ENCODE measurements around the gene MAOA.

The MAOA gene

DNA sequence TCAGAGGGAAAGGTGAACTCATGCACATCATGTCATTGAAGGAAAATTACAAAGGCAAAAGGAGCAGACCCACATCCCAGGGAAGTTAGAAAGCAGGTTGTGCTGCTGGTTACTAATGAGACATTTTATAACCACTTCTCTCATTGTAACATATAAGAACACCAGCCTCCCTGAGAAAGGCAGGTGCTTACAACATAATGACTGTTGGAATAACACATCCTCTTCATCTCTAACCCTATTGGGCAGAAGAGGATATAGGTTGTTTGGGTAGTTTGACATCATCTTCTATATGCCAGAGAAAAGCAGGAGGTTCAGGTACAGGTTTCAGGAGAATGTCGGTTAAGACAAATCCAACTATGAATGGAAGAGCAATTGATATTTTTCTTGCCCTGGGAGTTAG, 77.6 kb downstream of the MAOA start:
- no peak for DNase-seq (ENCODE audit: low read depth, low spot score)
- Histone ChIP-seq H3K4me1 (ENCODE audit: control insufficient read depth, insufficient read depth, low read length) (no peaks in the 10 kb centered on the region), H3K4me3 (ENCODE audit: low read length) (no peak overlapping the region), H3K27me3 (ENCODE audit: control insufficient read depth, insufficient read depth, low read length) (no peaks in the 10 kb centered on the region), H3K9me3 (ENCODE audit: control insufficient read depth, insufficient read depth, low read length) (no peaks in the 10 kb centered on the region), H3K36me3 (ENCODE audit: control insufficient read depth, insufficient read depth, low read length) (no peaks in the 10 kb centered on the region), H3K27ac (ENCODE audit: low read length) (no peak overlapping the region)
- no CpG with 5 or more reads among the region's 1 CpG for WGBS (ENCODE audit: insufficient coverage, insufficient read length)

DNA sequence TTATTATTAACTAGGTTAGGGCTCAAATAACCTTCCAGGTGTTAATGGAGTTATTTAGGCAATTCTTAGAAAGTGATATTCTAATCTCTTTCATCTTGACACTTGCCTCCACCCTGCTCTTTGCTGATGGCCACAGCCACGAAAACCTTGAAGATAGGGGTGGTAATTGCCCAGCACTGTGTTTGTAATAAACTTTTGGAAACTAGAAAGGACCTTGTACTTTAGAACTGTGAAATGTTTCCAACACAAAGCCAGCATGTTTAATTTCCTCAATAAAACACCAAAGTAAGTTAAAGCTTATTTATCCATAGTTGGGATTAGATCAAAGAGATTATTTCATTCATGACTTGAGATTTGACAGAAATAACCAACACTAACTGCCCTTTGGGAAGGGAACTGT, 78.3 kb downstream of the MAOA start:
- H3K4me3 ChIP-seq (ENCODE audit: low read length): no peak overlapping the region
- DNase-seq (ENCODE audit: low read depth, low spot score): no peak
- no peak overlapping the region for H3K27ac ChIP-seq (ENCODE audit: low read length)
- H3K9me3 ChIP-seq (ENCODE audit: control insufficient read depth, insufficient read depth, low read length): no peaks in the 10 kb centered on the region
- no peaks in the 10 kb centered on the region for H3K36me3 ChIP-seq (ENCODE audit: control insufficient read depth, insufficient read depth, low read length)
- H3K4me1 ChIP-seq (ENCODE audit: control insufficient read depth, insufficient read depth, low read length): no peaks in the 10 kb centered on the region
- no CpG with 5 or more reads among the region's 1 CpG for WGBS (ENCODE audit: insufficient coverage, insufficient read length)
- no peaks in the 10 kb centered on the region for H3K27me3 ChIP-seq (ENCODE audit: control insufficient read depth, insufficient read depth, low read length)

DNA sequence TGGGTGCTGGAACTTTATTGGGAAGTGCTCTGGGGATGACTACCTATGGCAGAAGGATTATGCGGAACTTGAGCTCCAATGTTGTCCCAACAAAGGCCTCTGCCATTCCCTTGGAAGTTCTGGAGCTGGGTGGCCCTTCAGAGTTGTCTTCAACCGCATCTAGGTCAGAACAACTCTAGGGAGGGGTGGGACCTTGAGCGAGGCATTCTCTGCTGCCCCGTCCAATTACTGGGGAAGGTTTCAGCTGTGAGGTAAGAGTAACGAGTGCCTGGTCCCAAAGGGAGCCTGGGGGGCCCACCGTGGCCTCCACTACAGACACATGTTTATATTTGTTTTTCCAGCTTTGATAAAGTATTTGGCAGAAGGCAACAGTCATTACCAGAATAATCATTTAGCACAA, 79.4 kb downstream of the MAOA start:
- Histone ChIP-seq H3K9me3 (ENCODE audit: control insufficient read depth, insufficient read depth, low read length) (no peaks in the 10 kb centered on the region), H3K27ac (ENCODE audit: low read length) (no peak overlapping the region), H3K4me3 (ENCODE audit: low read length) (no peak overlapping the region), H3K4me1 (ENCODE audit: control insufficient read depth, insufficient read depth, low read length) (no peaks in the 10 kb centered on the region), H3K36me3 (ENCODE audit: control insufficient read depth, insufficient read depth, low read length) (no peaks in the 10 kb centered on the region), H3K27me3 (ENCODE audit: control insufficient read depth, insufficient read depth, low read length) (no peaks in the 10 kb centered on the region)
- no peak for DNase-seq (ENCODE audit: low read depth, low spot score)
- WGBS (ENCODE audit: insufficient coverage, insufficient read length): no CpG with 5 or more reads among the region's 6 CpGs

DNA sequence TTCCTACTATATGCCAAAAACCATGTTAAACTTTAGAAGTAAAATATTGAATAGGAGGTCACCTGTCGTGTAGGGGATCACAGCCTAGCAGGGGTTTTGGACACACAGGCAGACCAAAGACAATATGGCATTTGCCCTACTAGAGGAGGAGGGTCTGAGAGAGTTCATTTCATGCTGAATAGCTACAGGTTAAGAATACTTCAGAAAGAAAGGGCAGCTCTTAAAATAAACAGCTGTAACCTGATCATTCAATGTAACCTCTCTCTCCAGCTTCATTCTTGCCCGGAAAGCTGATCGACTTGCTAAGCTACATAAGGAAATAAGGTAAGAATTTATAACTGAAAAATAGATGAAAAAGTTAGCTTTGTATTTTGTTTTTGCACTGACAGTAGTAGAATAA, 79.9 kb downstream of the MAOA start:
- no peaks in the 10 kb centered on the region for H3K36me3 ChIP-seq (ENCODE audit: control insufficient read depth, insufficient read depth, low read length)
- WGBS (ENCODE audit: insufficient coverage, insufficient read length): no CpG with 5 or more reads among the region's 3 CpGs
- no peak overlapping the region for H3K27ac ChIP-seq (ENCODE audit: low read length)
- H3K9me3 ChIP-seq (ENCODE audit: control insufficient read depth, insufficient read depth, low read length): no peaks in the 10 kb centered on the region
- H3K4me3 ChIP-seq (ENCODE audit: low read length): no peak overlapping the region
- H3K4me1 ChIP-seq (ENCODE audit: control insufficient read depth, insufficient read depth, low read length): no peaks in the 10 kb centered on the region
- H3K27me3 ChIP-seq (ENCODE audit: control insufficient read depth, insufficient read depth, low read length): no peaks in the 10 kb centered on the region
- DNase-seq (ENCODE audit: low read depth, low spot score): no peak

DNA sequence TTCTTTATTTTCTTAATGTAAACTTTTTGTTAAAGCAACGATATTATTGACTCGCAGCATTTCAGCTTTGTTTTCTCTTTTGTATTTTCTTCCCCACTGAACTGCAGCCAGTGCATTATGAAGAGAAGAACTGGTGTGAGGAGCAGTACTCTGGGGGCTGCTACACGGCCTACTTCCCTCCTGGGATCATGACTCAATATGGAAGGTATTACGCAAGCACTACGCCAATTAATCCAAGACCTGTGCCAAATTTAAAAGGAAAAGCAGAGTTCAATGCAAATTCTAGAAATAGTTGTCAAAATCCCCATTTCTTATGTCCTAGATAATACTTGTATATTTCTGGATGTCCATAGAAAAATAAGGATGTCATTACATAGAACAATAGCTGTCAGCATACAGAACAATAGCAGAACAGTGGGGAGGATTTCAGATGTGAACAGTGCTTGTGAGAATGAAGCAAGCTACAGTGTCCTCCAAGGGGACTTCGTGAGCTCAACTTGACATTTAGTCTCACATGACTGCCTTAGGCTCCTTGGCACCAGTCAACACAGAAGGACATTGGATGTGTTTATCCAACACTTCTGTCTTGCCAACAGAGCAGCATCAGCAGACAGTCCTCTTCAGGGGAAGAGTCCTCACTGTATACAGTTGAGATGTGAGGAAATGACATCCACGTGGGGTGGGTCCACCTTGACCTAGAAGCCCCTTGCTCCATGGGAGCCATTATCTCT, 85.9 kb downstream of the MAOA start:
- Histone ChIP-seq H3K36me3 (ENCODE audit: control insufficient read depth, insufficient read depth, low read length) (no peaks in the 10 kb centered on the region), H3K9me3 (ENCODE audit: control insufficient read depth, insufficient read depth, low read length) (no peaks in the 10 kb centered on the region), H3K4me1 (ENCODE audit: control insufficient read depth, insufficient read depth, low read length) (no peaks in the 10 kb centered on the region), H3K27me3 (ENCODE audit: control insufficient read depth, insufficient read depth, low read length) (no peaks in the 10 kb centered on the region), H3K4me3 (ENCODE audit: low read length) (no peak overlapping the region), H3K27ac (ENCODE audit: low read length) (no peak overlapping the region)
- no CpG with 5 or more reads among the region's 7 CpGs for whole genome bisulfite sequencing (ENCODE audit: insufficient coverage, insufficient read length)
- no peak for DNase-seq (ENCODE audit: low read depth, low spot score)

DNA sequence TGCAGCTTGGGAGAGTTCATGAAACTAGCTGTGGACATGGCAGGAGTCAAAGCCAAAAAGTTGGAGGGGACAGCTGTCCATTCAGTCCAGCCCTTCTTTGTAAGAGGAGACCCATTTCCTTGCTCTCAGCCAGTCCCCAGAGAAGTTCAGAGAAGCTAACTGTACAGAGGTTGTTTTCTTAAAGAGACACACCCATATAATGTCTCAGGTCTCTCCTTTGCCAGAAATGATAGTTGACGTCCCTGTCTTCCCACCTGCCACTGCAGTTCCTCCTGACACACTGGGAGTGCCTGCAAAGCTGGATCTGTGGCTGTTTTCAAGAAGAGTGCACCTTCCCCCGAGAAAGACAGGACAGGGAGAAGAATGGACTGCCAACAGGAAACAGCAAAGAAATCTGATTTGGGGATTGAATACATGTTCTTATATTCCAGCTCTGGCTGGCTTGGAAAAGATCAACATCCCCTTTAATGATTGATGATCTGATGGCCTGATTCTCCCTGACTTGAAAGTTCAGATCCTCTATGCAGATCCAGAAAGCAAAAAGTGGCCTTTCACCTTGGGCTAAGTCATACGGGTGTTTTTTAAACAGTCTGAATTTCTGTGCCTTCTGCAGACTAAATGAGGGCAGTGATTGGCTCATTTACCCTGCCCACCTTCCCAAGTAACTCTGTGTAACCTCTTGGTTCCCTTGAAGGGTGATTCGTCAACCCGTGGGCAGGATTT, 87.2 kb downstream of the MAOA start:
- no CpG with 5 or more reads among the region's 5 CpGs for WGBS (ENCODE audit: insufficient coverage, insufficient read length)
- no peaks in the 10 kb centered on the region for H3K27me3 ChIP-seq (ENCODE audit: control insufficient read depth, insufficient read depth, low read length)
- H3K4me1 ChIP-seq (ENCODE audit: control insufficient read depth, insufficient read depth, low read length): no peaks in the 10 kb centered on the region
- H3K9me3 ChIP-seq (ENCODE audit: control insufficient read depth, insufficient read depth, low read length): no peaks in the 10 kb centered on the region
- no peak overlapping the region for H3K4me3 ChIP-seq (ENCODE audit: low read length)
- DNase-seq (ENCODE audit: low read depth, low spot score): no peak
- H3K36me3 ChIP-seq (ENCODE audit: control insufficient read depth, insufficient read depth, low read length): no peaks in the 10 kb centered on the region
- no peak overlapping the region for H3K27ac ChIP-seq (ENCODE audit: low read length)

DNA sequence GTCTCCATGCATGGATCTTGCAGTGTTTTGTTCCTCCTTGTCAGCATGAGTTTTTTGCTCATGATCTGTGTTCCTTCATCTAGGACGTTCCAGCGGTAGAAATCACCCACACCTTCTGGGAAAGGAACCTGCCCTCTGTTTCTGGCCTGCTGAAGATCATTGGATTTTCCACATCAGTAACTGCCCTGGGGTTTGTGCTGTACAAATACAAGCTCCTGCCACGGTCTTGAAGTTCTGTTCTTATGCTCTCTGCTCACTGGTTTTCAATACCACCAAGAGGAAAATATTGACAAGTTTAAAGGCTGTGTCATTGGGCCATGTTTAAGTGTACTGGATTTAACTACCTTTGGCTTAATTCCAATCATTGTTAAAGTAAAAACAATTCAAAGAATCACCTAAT, 88.2 kb downstream of the MAOA start:
- no peaks in the 10 kb centered on the region for H3K27me3 ChIP-seq (ENCODE audit: control insufficient read depth, insufficient read depth, low read length)
- no peaks in the 10 kb centered on the region for H3K36me3 ChIP-seq (ENCODE audit: control insufficient read depth, insufficient read depth, low read length)
- H3K4me3 ChIP-seq (ENCODE audit: low read length): no peak overlapping the region
- no peaks in the 10 kb centered on the region for H3K4me1 ChIP-seq (ENCODE audit: control insufficient read depth, insufficient read depth, low read length)
- WGBS (ENCODE audit: insufficient coverage, insufficient read length): no CpG with 5 or more reads among the region's 3 CpGs
- no peak for DNase-seq (ENCODE audit: low read depth, low spot score)
- H3K27ac ChIP-seq (ENCODE audit: low read length): no peak overlapping the region
- no peaks in the 10 kb centered on the region for H3K9me3 ChIP-seq (ENCODE audit: control insufficient read depth, insufficient read depth, low read length)

DNA sequence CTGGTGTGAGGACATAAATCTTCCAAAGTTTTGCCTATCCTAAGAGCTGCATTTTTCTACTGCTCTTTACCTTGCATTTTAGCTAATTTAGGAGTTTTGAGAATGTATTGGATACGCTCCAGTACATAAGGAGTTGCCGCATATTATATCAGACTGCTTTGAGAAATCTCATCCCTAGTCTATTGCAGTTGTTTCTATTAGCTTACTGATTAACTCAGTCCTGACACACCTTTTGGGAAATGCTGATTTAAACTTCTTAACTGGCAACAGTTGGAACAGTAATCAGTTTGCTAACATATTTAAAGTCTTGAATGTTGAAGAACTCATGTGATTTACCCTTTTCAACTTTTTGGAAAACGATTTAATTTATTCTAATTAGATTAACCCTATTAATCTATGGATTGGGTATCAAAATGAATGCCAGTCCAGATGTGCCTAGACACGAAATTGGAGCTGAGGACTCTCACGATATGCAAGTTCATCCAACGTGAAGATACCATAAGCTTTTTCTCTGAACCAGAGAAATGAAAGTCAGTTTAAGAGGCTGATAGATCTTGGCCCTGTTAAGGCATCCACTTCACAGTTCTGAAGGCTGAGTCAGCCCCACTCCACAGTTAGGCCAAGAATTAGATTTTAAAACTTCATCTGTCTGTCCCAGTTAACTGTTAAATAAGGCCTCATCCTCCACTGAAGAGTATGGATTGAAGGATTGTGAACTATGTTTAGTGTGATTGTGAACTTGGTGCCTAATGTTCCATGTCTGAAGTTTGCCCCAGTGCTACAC, 90.0 kb downstream of the MAOA start:
- H3K27me3 ChIP-seq (ENCODE audit: control insufficient read depth, insufficient read depth, low read length): no peaks in the 10 kb centered on the region
- no CpG with 5 or more reads among the region's 6 CpGs for WGBS (ENCODE audit: insufficient coverage, insufficient read length)

DNA sequence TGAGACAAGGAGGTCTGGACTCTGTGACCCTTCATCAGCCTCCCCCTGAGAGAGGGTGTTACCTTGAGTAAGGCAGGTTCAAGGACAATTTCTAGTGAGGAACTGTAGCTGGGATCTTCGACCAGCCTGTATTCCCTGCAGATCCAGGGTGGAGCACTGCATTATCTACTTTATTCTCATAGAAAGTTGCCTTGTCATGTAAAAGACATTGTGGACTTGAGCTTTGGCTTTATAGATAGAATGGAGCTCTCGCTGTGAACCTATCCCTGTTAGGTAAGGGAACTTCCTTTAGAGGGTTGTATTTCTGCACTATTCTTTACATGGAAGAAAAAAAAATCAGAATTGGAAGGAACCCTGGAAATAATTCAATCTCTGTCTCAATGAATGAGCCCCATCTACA, 91.4 kb downstream of the MAOA start:
- no peaks in the 10 kb centered on the region for H3K9me3 ChIP-seq (ENCODE audit: control insufficient read depth, insufficient read depth, low read length)
- no peak overlapping the region for H3K27ac ChIP-seq (ENCODE audit: low read length)
- H3K27me3 ChIP-seq (ENCODE audit: control insufficient read depth, insufficient read depth, low read length): no peaks in the 10 kb centered on the region
- no CpG with 5 or more reads among the region's 2 CpGs for WGBS (ENCODE audit: insufficient coverage, insufficient read length)
- DNase-seq (ENCODE audit: low read depth, low spot score): no peak
- H3K4me1 ChIP-seq (ENCODE audit: control insufficient read depth, insufficient read depth, low read length): no peaks in the 10 kb centered on the region
- no peak overlapping the region for H3K4me3 ChIP-seq (ENCODE audit: low read length)
- H3K36me3 ChIP-seq (ENCODE audit: control insufficient read depth, insufficient read depth, low read length): no peaks in the 10 kb centered on the region

More for the DNA sequence above, 90.0 kb downstream of the MAOA start:
- no peaks in the 10 kb centered on the region for H3K9me3 ChIP-seq (ENCODE audit: control insufficient read depth, insufficient read depth, low read length)
- DNase-seq (ENCODE audit: low read depth, low spot score): no peak
- no peak overlapping the region for H3K4me3 ChIP-seq (ENCODE audit: low read length)
- H3K27ac ChIP-seq (ENCODE audit: low read length): no peak overlapping the region
- H3K4me1 ChIP-seq (ENCODE audit: control insufficient read depth, insufficient read depth, low read length): no peaks in the 10 kb centered on the region
- no peaks in the 10 kb centered on the region for H3K36me3 ChIP-seq (ENCODE audit: control insufficient read depth, insufficient read depth, low read length)

DNA sequence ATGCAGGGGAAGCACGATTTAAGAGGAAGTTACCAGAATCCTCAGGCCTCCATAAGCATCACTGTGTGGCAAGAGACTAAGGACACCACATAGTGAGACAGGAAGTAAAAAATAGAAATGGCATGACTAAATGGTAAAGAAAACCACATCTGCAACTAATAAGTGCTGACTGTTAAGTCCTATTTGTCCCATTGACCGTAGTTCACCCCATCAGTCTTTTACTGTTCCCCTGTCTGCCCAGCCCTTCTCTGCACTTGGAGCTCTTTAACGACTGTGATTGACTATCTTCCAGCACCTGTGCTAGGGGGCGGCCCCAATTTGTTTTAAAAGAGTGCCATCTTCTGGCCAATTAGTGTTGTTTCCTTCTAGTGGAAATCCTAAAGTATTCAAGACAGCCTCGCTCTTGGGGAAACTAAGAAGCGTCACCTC, 94.2 kb downstream of the MAOA start:
- Histone ChIP-seq H3K4me3 (ENCODE audit: low read length) (no peak overlapping the region), H3K36me3 (ENCODE audit: control insufficient read depth, insufficient read depth, low read length) (no peaks in the 10 kb centered on the region), H3K4me1 (ENCODE audit: control insufficient read depth, insufficient read depth, low read length) (no peaks in the 10 kb centered on the region), H3K27ac (ENCODE audit: low read length) (no peak overlapping the region), H3K27me3 (ENCODE audit: control insufficient read depth, insufficient read depth, low read length) (no peaks in the 10 kb centered on the region), H3K9me3 (ENCODE audit: control insufficient read depth, insufficient read depth, low read length) (no peaks in the 10 kb centered on the region)
- no CpG with 5 or more reads among the region's 6 CpGs for WGBS (ENCODE audit: insufficient coverage, insufficient read length)
- DNase-seq (ENCODE audit: low read depth, low spot score): no peak

All from iPS DF 6.9 (cell line).